Effector memory CD4-positive, alpha-beta T cell (primary cell): ENCODE measurements around the gene TNFSF8.

ENCODE experiments used
- DNase-seq, 3 donors: peaks; one replicate each; pipeline ENCODE4 v3.0.0-alpha.2; 2020
- H3K27ac ChIP-seq: 2 replicates; pipeline ENCODE4 v1.7.0; 2013; ENCODE audit warnings: mild to moderate bottlenecking, low read length, moderate library complexity; ENCODE audit not compliant: insufficient read depth, poor library complexity, severe bottlenecking
- H3K27me3 ChIP-seq: replicated peaks from 2 replicates; pipeline ENCODE4 v1.7.0; 2013; ENCODE audit warnings: mild to moderate bottlenecking, low read length; ENCODE audit not compliant: insufficient read depth, control insufficient read depth, poor library complexity, severe bottlenecking
- H3K36me3 ChIP-seq: 2 replicates; pipeline ENCODE4 v1.7.0; 2013; ENCODE audit warnings: mild to moderate bottlenecking, low read length, moderate library complexity; ENCODE audit not compliant: control insufficient read depth, insufficient read depth
- H3K4me1 ChIP-seq: 2 replicates; pipeline ENCODE4 v1.7.0; 2013; ENCODE audit warnings: low read length, mild to moderate bottlenecking; ENCODE audit not compliant: control insufficient read depth, insufficient read depth, poor library complexity, severe bottlenecking
- H3K4me3 ChIP-seq: 2 replicates; pipeline ENCODE4 v1.7.0; 2013; ENCODE audit warnings: low read length, low read depth, mild to moderate bottlenecking; ENCODE audit not compliant: insufficient read depth, poor library complexity, severe bottlenecking
- H3K9me3 ChIP-seq: 2 replicates; pipeline ENCODE4 v1.7.0; 2013; ENCODE audit warnings: mild to moderate bottlenecking, low read length, moderate library complexity; ENCODE audit not compliant: control insufficient read depth

The TNFSF8 gene

GRCh38 chr9:114887963-114888362 is 42.4 kb downstream of the TNFSF8 start:
- no peaks in the 10 kb centered on the region for H3K27me3 ChIP-seq
- no peak overlapping the region for H3K27ac ChIP-seq
- H3K36me3 ChIP-seq, result no peaks in the 10 kb centered on the region
- H3K9me3 ChIP-seq, result no peaks in the 10 kb centered on the region
- no peak for DNase-seq
- H3K4me1 ChIP-seq, result peaks cover 11% of the 10 kb centered on the region
- H3K4me3 ChIP-seq, result no peak overlapping the region

DNA sequence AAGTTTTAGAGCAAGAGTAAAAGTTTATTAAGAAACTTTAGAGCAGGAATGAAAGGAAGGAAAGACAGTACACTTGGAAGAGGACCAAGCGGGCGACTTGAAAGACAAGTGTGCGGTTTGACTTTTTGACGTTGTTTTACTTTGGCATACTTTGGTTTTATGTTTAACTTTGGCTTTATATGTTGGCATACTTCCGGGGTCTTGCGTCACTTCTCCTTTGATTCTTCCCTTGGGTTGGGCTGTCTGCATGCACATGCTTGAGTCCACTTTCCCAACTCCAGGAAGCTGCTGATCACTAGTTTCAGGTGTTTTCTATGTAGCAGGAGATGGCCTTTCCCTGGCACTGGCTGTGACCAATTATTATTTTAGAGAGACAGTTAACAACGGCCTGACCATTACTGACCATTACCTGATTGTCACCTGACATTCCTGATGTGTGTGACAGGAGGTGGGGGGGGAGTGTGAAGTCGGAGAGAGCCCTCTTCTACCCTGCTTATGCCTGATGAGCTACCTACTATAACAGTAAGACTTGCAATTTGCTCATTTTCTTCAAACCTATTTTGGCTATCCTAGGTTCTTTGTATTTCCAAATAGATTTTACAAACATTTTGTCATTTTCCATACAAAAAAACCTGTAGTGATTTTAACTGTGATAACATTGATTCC is 45.5 kb downstream of the TNFSF8 start:
- Histone ChIP-seq H3K27me3 (no peaks in the 10 kb centered on the region), H3K36me3 (no peaks in the 10 kb centered on the region), H3K4me1 (peaks cover 8% of the 10 kb centered on the region), H3K9me3 (no peaks in the 10 kb centered on the region), H3K27ac (no peak overlapping the region), H3K4me3 (no peak overlapping the region)
- DNase-seq, result no peak

DNA sequence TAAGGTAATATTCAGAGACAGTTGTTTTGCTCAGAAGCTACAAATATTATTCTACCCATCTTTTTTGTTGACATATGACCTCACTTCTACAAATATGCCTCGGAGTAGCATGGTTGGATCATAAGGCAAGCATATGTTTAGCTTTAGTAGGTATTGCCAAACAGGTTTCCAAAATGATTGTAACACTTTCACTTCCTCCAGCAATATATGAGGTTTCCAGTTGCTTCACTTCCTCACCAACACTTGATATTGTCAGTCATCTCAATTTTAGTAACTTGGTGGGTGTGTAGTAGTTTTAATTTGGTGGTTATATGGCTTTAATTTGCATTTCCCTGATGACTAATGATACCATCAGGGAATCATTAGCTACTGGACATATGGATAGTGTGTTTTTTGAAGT is 46.7 kb downstream of the TNFSF8 start:
- no peak for DNase-seq
- no peaks in the 10 kb centered on the region for H3K36me3 ChIP-seq
- no peak overlapping the region for H3K4me3 ChIP-seq
- H3K27ac ChIP-seq, result no peak overlapping the region
- no peaks in the 10 kb centered on the region for H3K4me1 ChIP-seq
- no peaks in the 10 kb centered on the region for H3K9me3 ChIP-seq
- H3K27me3 ChIP-seq, result no peaks in the 10 kb centered on the region

- Histone ChIP-seq H3K27me3 (no peaks in the 10 kb centered on the region), H3K36me3 (no peaks in the 10 kb centered on the region), H3K4me3 (no peak overlapping the region), H3K27ac (no peak overlapping the region), H3K9me3 (peaks cover 4% of the 10 kb centered on the region), H3K4me1 (no peaks in the 10 kb centered on the region)
- DNase-seq, result no peak
These were observed 50.1 kb downstream of the TNFSF8 start for GRCh38 chr9:114880291-114880745.

- Histone ChIP-seq H3K27me3 (no peaks in the 10 kb centered on the region), H3K9me3 (peaks cover 12% of the 10 kb centered on the region), H3K4me3 (no peak overlapping the region), H3K36me3 (no peaks in the 10 kb centered on the region), H3K4me1 (no peaks in the 10 kb centered on the region), H3K27ac (no peak overlapping the region)
- no peak for DNase-seq
These were observed 51.4 kb downstream of the TNFSF8 start for GRCh38 chr9:114878879-114879564.

DNA sequence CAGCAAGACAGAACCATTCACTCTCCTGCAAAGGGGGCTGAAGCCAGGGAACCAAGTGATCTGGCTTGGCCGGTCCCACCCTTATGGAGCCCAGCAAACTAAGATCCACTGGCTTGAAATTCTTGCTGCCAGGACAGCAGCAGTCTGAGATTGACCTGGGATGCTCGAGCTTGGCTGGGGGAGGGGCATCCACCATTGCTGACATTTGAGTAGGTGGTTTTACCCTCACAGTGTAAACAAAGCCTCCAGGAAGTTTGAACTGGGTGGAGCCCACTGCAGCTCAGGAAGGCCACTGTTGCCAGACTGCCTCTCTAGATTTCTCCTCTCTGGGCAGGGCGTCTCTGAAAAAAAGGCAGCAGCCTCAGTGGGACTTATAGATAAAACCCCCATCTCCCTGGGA is 60.5 kb downstream of the TNFSF8 start:
- peak overlapping the region; percentile 26 for H3K4me3 ChIP-seq
- no peaks in the 10 kb centered on the region for H3K36me3 ChIP-seq
- no peak for DNase-seq
- H3K9me3 ChIP-seq, result peaks cover 9% of the 10 kb centered on the region
- H3K27me3 ChIP-seq, result no peaks in the 10 kb centered on the region
- no peak overlapping the region for H3K27ac ChIP-seq
- H3K4me1 ChIP-seq, result peaks cover 13% of the 10 kb centered on the region

GRCh38 chr9:114869378-114869777 is 61.0 kb downstream of the TNFSF8 start:
- Histone ChIP-seq H3K27me3 (no peaks in the 10 kb centered on the region), H3K9me3 (peaks cover 5% of the 10 kb centered on the region), H3K4me3 (no peak overlapping the region), H3K4me1 (peaks cover 13% of the 10 kb centered on the region), H3K27ac (no peak overlapping the region), H3K36me3 (no peaks in the 10 kb centered on the region)
- DNase-seq, result no peak

DNA sequence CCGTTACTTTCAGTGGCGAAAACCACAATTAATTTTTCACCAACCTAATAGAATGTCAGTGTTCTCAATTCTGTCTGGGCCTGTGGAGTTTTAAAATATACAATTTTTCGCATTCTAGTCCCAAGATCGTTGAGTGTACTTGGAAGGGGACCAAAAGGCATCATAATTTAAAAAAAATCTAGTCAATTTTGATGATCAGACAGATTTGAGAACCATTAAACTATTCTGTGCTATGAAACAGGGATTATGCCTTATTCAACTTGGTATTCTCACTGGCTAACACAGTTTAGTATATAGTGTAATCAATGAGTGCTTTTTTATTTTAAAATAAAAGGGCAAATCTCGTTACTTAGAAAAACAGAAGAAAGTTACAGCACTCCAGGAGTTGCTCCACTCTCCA is 63.1 kb downstream of the TNFSF8 start:
- peaks cover 13% of the 10 kb centered on the region for H3K4me1 ChIP-seq
- no peaks in the 10 kb centered on the region for H3K9me3 ChIP-seq
- no peaks in the 10 kb centered on the region for H3K27me3 ChIP-seq
- H3K27ac ChIP-seq, result no peak overlapping the region
- H3K36me3 ChIP-seq, result no peaks in the 10 kb centered on the region
- no peak overlapping the region for H3K4me3 ChIP-seq
- DNase-seq, result no peak

DNA sequence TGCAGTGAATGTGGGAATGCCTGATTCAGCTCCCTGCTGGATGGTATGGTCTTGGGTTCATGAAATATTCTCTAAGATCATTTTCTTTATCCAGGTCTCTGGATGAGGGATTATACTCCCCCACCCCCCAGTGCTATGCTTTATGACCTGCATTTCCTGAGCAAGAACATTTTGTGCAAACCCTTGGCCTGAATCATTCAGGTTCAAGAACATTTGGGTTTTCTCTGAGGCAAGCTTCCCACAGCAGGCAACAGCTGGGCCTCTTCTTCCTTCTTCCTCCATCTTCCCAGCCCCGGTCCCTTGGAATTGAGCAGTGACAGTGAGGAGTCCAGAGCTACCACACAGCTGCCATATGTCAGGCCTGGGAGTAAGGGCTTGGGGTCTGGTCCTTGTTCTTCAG is 65.9 kb downstream of the TNFSF8 start:
- H3K36me3 ChIP-seq, result no peaks in the 10 kb centered on the region
- H3K9me3 ChIP-seq, result no peaks in the 10 kb centered on the region
- no peak overlapping the region for H3K4me3 ChIP-seq
- H3K27me3 ChIP-seq, result no peaks in the 10 kb centered on the region
- no peak for DNase-seq
- H3K4me1 ChIP-seq, result peaks cover 4% of the 10 kb centered on the region
- no peak overlapping the region for H3K27ac ChIP-seq

- Histone ChIP-seq H3K27ac (no peak overlapping the region), H3K4me1 (no peaks in the 10 kb centered on the region), H3K4me3 (no peak overlapping the region), H3K9me3 (no peaks in the 10 kb centered on the region), H3K27me3 (no peaks in the 10 kb centered on the region), H3K36me3 (no peaks in the 10 kb centered on the region)
- no peak for DNase-seq
These were observed 68.3 kb downstream of the TNFSF8 start for GRCh38 chr9:114861922-114862605.
